GM23338 (cell line): ENCODE data around the gene UNC5A.

Source experiments
- CREB1 ChIP-seq: fragments of 250-450 bp; sonication (Bioruptor Pico); IDR thresholded peaks from 2 replicates; pipeline ENCODE4 v1.5.0; 2020; ENCODE audit warnings: low read depth, mild to moderate bottlenecking, moderate library complexity
- CTCF ChIP-seq, 2 experiments: fragments of 200-600 bp in 1 of 2; sonication (generic) in 1 of 2; conservative IDR thresholded peaks; 2 replicates each; pipeline versions ENCODE4 v1.5.1 to v1.6.1; 2016 to 2017; ENCODE audit warnings: antibody characterized with exemption in 2 of 2, low read depth in 2 of 2, mild to moderate bottlenecking in 2 of 2, moderate library complexity in 1 of 2
- ETS1 ChIP-seq: IDR thresholded peaks from 2 replicates; pipeline ENCODE4 v1.6.1; 2016; ENCODE audit warnings: antibody characterized with exemption
- EZH2 ChIP-seq: fragments of 200-600 bp; sonication (generic); IDR thresholded peaks from one replicate; pipeline ENCODE4 v1.8.0; 2017; ENCODE audit warnings: antibody characterized with exemption, mild to moderate bottlenecking, low read depth; ENCODE audit not compliant: unreplicated experiment
- EZH2phosphoT487 ChIP-seq: fragments of 200-600 bp; sonication (generic); IDR thresholded peaks from one replicate; pipeline ENCODE4 v1.8.1; 2018; ENCODE audit warnings: antibody characterized with exemption; ENCODE audit not compliant: unreplicated experiment
- JUNB ChIP-seq: IDR thresholded peaks from one replicate; pipeline ENCODE4 v1.6.1; 2016; ENCODE audit warnings: antibody characterized with exemption; ENCODE audit not compliant: unreplicated experiment
- NANOG ChIP-seq: IDR thresholded peaks from 2 replicates; pipeline ENCODE4 v1.6.1; 2016; ENCODE audit warnings: antibody characterized with exemption, borderline replicate concordance
- POLR2AphosphoS5 ChIP-seq: IDR thresholded peaks from 2 replicates; pipeline ENCODE4 v1.6.1; 2016; ENCODE audit warnings: antibody characterized with exemption, low read depth
- REST ChIP-seq: IDR thresholded peaks from one replicate; pipeline ENCODE4 v1.6.1; 2018; ENCODE audit warnings: antibody characterized with exemption; ENCODE audit not compliant: unreplicated experiment
- STAT1 ChIP-seq: IDR thresholded peaks from one replicate; pipeline ENCODE4 v1.6.1; 2016; ENCODE audit warnings: antibody characterized with exemption; ENCODE audit not compliant: unreplicated experiment
- ZNF331 ChIP-seq: fragments of 250-450 bp; sonication (Bioruptor Pico); IDR thresholded peaks from 2 replicates; pipeline ENCODE4 v1.5.0; 2020; ENCODE audit warnings: low read depth, mild to moderate bottlenecking, moderate library complexity
- TF ChIP-seq, protein P1 (sequence below): fragments of 250-450 bp; sonication (Bioruptor Pico); IDR thresholded peaks from 2 replicates; pipeline ENCODE4 v1.5.0; 2020; ENCODE audit warnings: mild to moderate bottlenecking, moderate library complexity

GRCh38 chr5:176894298-176894697, 83.9 kb downstream of the UNC5A start:
- TF ChIP-seq CTCF (conservative IDR thresholded peaks at IDR 0.05; ENCODE audit: low read depth in 2 of 2) (no peak), REST (no peak), CREB1 (CRISPR knock-in tag) (no peak), EZH2phosphoT487 (no peak), POLR2AphosphoS5 (no peak), EZH2 (no peak), JUNB (no peak), NANOG (no peak), ZNF331 (CRISPR knock-in tag) (no peak), ETS1 (no peak), STAT1 (no peak)
- TF ChIP-seq, protein P1, sequence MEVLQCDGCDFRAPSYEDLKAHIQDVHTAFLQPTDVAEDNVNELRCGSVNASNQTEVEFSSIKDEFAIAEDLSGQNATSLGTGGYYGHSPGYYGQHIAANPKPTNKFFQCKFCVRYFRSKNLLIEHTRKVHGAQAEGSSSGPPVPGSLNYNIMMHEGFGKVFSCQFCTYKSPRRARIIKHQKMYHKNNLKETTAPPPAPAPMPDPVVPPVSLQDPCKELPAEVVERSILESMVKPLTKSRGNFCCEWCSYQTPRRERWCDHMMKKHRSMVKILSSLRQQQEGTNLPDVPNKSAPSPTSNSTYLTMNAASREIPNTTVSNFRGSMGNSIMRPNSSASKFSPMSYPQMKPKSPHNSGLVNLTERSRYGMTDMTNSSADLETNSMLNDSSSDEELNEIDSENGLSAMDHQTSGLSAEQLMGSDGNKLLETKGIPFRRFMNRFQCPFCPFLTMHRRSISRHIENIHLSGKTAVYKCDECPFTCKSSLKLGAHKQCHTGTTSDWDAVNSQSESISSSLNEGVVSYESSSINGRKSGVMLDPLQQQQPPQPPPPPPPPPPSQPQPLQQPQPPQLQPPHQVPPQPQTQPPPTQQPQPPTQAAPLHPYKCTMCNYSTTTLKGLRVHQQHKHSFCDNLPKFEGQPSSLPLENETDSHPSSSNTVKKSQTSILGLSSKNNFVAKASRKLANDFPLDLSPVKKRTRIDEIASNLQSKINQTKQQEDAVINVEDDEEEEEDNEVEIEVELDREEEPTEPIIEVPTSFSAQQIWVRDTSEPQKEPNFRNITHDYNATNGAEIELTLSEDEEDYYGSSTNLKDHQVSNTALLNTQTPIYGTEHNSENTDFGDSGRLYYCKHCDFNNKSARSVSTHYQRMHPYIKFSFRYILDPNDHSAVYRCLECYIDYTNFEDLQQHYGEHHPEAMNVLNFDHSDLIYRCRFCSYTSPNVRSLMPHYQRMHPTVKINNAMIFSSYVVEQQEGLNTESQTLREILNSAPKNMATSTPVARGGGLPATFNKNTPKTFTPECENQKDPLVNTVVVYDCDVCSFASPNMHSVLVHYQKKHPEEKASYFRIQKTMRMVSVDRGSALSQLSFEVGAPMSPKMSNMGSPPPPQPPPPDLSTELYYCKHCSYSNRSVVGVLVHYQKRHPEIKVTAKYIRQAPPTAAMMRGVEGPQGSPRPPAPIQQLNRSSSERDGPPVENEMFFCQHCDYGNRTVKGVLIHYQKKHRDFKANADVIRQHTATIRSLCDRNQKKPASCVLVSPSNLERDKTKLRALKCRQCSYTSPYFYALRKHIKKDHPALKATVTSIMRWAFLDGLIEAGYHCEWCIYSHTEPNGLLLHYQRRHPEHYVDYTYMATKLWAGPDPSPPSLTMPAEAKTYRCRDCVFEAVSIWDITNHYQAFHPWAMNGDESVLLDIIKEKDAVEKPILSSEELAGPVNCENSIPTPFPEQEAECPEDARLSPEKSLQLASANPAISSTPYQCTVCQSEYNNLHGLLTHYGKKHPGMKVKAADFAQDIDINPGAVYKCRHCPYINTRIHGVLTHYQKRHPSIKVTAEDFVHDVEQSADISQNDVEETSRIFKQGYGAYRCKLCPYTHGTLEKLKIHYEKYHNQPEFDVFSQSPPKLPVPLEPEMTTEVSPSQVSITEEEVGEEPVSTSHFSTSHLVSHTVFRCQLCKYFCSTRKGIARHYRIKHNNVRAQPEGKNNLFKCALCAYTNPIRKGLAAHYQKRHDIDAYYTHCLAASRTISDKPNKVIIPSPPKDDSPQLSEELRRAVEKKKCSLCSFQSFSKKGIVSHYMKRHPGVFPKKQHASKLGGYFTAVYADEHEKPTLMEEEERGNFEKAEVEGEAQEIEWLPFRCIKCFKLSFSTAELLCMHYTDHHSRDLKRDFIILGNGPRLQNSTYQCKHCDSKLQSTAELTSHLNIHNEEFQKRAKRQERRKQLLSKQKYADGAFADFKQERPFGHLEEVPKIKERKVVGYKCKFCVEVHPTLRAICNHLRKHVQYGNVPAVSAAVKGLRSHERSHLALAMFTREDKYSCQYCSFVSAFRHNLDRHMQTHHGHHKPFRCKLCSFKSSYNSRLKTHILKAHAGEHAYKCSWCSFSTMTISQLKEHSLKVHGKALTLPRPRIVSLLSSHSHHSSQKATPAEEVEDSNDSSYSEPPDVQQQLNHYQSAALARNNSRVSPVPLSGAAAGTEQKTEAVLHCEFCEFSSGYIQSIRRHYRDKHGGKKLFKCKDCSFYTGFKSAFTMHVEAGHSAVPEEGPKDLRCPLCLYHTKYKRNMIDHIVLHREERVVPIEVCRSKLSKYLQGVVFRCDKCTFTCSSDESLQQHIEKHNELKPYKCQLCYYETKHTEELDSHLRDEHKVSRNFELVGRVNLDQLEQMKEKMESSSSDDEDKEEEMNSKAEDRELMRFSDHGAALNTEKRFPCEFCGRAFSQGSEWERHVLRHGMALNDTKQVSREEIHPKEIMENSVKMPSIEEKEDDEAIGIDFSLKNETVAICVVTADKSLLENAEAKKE (CRISPR knock-in tag): no peak
